WTC11 (cell line): ENCODE data around the gene TTN. TPM values are rescaled to one million over a fixed set of nuclear protein-coding genes. Genes with fewer than 3 reads are reported as not detected.

Experiments used
- ATAC-seq: fragments of 200-7000 bp; cut with Tn5 transposase; 2 replicates; pipeline ENCODE4 v1.10.0; 2021; ENCODE audit warnings: mild to moderate bottlenecking, moderate library complexity
- CTCF ChIA-PET: fragments of 300-600 bp; sonication (Branson Sonifier 250); formaldehyde crosslinking; loops from one replicate; lab custom pipeline; 2021; ENCODE audit warnings: antibody characterized with exemption; lab: Charles Lee
- POLR2A ChIA-PET: fragments of 350-600 bp; sonication (Branson Sonifier 250); formaldehyde crosslinking; loops from one replicate; lab custom pipeline; 2021; ENCODE audit warnings: antibody characterized with exemption; lab: Charles Lee
- DNase-seq: peaks from one replicate; pipeline ENCODE4 v3.0.0; 2021; ENCODE audit warnings: low spot score
- H3K27ac Mint-ChIP-seq: 2 replicates; pipeline ENCODE4 v1.8.0; 2021; ENCODE audit warnings: mixed read lengths
- H3K27me3 Mint-ChIP-seq: 2 replicates; pipeline ENCODE4 v1.8.0; 2021; ENCODE audit warnings: low read depth, mild to moderate bottlenecking, moderate library complexity, mixed read lengths
- H3K36me3 Mint-ChIP-seq: 2 replicates; pipeline ENCODE4 v1.8.0; 2021; ENCODE audit warnings: mixed read lengths
- H3K4me1 Mint-ChIP-seq: 2 replicates; pipeline ENCODE4 v1.8.0; 2022; ENCODE audit warnings: mixed read lengths
- H3K4me3 Mint-ChIP-seq: 2 replicates; pipeline ENCODE4 v1.8.0; 2021; ENCODE audit warnings: mild to moderate bottlenecking, moderate library complexity, mixed read lengths
- H3K9me3 Mint-ChIP-seq: 2 replicates; pipeline ENCODE4 v1.8.0; 2021; ENCODE audit warnings: mixed read lengths
- CREB1 ChIP-seq: sonication (generic); formaldehyde crosslinking; IDR thresholded peaks from 2 replicates; pipeline ENCODE4 v1.8.0; 2023; ENCODE audit warnings: mild to moderate bottlenecking, missing genetic modification reagents
- CREM ChIP-seq: sonication (generic); formaldehyde crosslinking; IDR thresholded peaks from 2 replicates; pipeline ENCODE4 v1.8.1; 2022; ENCODE audit warnings: mild to moderate bottlenecking, missing genetic modification reagents, moderate library complexity
- E2F1 ChIP-seq: sonication (generic); formaldehyde crosslinking; IDR thresholded peaks from 2 replicates; pipeline ENCODE4 v1.8.0; 2022; ENCODE audit warnings: mild to moderate bottlenecking, missing genetic modification reagents
- ELF4 ChIP-seq: sonication (generic); formaldehyde crosslinking; IDR thresholded peaks from 2 replicates; pipeline ENCODE4 v1.8.1; 2022; ENCODE audit warnings: low read depth, mild to moderate bottlenecking, moderate library complexity, missing genetic modification reagents
- EMX1 ChIP-seq: fragments of 250-450 bp; sonication (Bioruptor Pico); IDR thresholded peaks from 2 replicates; pipeline ENCODE4 v1.8.0; 2021; ENCODE audit warnings: mild to moderate bottlenecking
- ETV6 ChIP-seq: sonication (generic); formaldehyde crosslinking; IDR thresholded peaks from 2 replicates; pipeline ENCODE4 v1.8.1; 2022; ENCODE audit warnings: mild to moderate bottlenecking, missing genetic modification reagents
- GABPB1 ChIP-seq: sonication (generic); formaldehyde crosslinking; IDR thresholded peaks from 2 replicates; pipeline ENCODE4 v1.8.1; 2023; ENCODE audit warnings: mild to moderate bottlenecking, missing genetic modification reagents
- IRF2 ChIP-seq: sonication (generic); formaldehyde crosslinking; IDR thresholded peaks from 2 replicates; pipeline ENCODE4 v1.8.0; 2022; ENCODE audit warnings: low read depth, missing genetic modification reagents, borderline replicate concordance
- JAZF1 ChIP-seq: fragments of 250-450 bp; sonication (Bioruptor Pico); IDR thresholded peaks from 2 replicates; pipeline ENCODE4 v1.9.0; 2021; ENCODE audit warnings: moderate library complexity, mild to moderate bottlenecking, inconsistent platforms
- JUN ChIP-seq: sonication (generic); formaldehyde crosslinking; IDR thresholded peaks from 2 replicates; pipeline ENCODE4 v1.8.0; 2023; ENCODE audit warnings: mild to moderate bottlenecking, missing genetic modification reagents
- NFYB ChIP-seq: sonication (generic); formaldehyde crosslinking; conservative IDR thresholded peaks from 2 replicates; pipeline ENCODE4 v1.8.0; 2022; ENCODE audit warnings: low read depth, missing genetic modification reagents
- NR3C1 ChIP-seq: sonication (generic); formaldehyde crosslinking; conservative IDR thresholded peaks from 2 replicates; pipeline ENCODE4 v1.8.1; 2023; ENCODE audit warnings: low read depth, mild to moderate bottlenecking, missing genetic modification reagents
- PREB ChIP-seq: sonication (generic); formaldehyde crosslinking; IDR thresholded peaks from 2 replicates; pipeline ENCODE4 v1.8.1; 2022; ENCODE audit warnings: mild to moderate bottlenecking, missing genetic modification reagents, moderate library complexity, borderline replicate concordance
- PRRX2 ChIP-seq: fragments of 250-450 bp; sonication (Bioruptor Pico); IDR thresholded peaks from 2 replicates; pipeline ENCODE4 v1.8.0; 2021; ENCODE audit warnings: mild to moderate bottlenecking
- RORB ChIP-seq: fragments of 250-450 bp; sonication (Bioruptor Pico); IDR thresholded peaks from 2 replicates; pipeline ENCODE4 v1.9.0; 2021; ENCODE audit warnings: mild to moderate bottlenecking
- TCF7 ChIP-seq: sonication (generic); formaldehyde crosslinking; IDR thresholded peaks from 2 replicates; pipeline ENCODE4 v1.8.0; 2022; ENCODE audit warnings: mild to moderate bottlenecking, low read depth, missing genetic modification reagents, moderate library complexity
- ZNF121 ChIP-seq: sonication (generic); formaldehyde crosslinking; IDR thresholded peaks from 2 replicates; pipeline ENCODE4 v1.8.0; 2023; ENCODE audit warnings: missing genetic modification reagents
- ZNF263 ChIP-seq: sonication (generic); formaldehyde crosslinking; IDR thresholded peaks from 2 replicates; pipeline ENCODE4 v1.8.1; 2022; ENCODE audit warnings: low read depth, mild to moderate bottlenecking, moderate library complexity, missing genetic modification reagents
- total RNA-seq: library from RNA; stranded (reverse); gene quantifications from 3 replicates; pipeline ENCODE4 v1.2.3, GENCODE V29; 2021
- TF ChIP-seq, protein P1 (sequence below): sonication (generic); formaldehyde crosslinking; IDR thresholded peaks from 2 replicates; pipeline ENCODE4 v1.8.1; 2022; ENCODE audit warnings: low read depth, mild to moderate bottlenecking, moderate library complexity, missing genetic modification reagents, borderline replicate concordance
- TF ChIP-seq, protein P2 (sequence below): sonication (generic); formaldehyde crosslinking; IDR thresholded peaks from 2 replicates; pipeline ENCODE4 v1.8.1; 2023; ENCODE audit warnings: mild to moderate bottlenecking, missing genetic modification reagents, borderline replicate concordance
- TF ChIP-seq, protein P3 (sequence below): fragments of 250-450 bp; sonication (Bioruptor Pico); IDR thresholded peaks from 2 replicates; pipeline ENCODE4 v1.9.0; 2021; ENCODE audit warnings: moderate library complexity, mild to moderate bottlenecking, inconsistent platforms, borderline replicate concordance
- TF ChIP-seq, protein P4 (sequence below): sonication (generic); formaldehyde crosslinking; conservative IDR thresholded peaks from 2 replicates; pipeline ENCODE4 v1.8.1; 2022; ENCODE audit warnings: mild to moderate bottlenecking, missing genetic modification reagents

TTN gene
- total RNA-seq, 1 experiment from 2014 or later = 4.7 TPM

DNA sequence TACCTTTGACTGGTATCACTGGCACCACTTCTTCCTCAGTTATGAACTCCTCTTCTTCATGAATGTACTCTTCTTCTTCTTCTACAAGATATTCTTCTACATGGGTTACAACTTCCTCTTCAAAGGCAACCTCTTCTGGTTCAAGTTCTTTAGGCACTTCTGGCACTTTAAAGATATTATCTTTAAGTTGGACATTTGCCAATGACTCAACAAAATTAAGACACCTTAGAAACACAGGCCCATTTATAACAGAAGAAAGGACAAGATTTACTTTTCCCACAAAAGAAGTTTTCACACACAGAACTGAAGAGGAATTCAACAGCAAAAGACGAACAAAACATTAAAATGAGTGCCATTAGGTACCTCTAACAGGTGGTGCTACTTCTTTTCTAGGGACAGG lies 127.3 kb downstream of the TTN start (continued):
- TF ChIP-seq PREB = no peak
- TF ChIP-seq E2F1 (CRISPR knock-in tag) = no peak
- TF ChIP-seq, protein P1, sequence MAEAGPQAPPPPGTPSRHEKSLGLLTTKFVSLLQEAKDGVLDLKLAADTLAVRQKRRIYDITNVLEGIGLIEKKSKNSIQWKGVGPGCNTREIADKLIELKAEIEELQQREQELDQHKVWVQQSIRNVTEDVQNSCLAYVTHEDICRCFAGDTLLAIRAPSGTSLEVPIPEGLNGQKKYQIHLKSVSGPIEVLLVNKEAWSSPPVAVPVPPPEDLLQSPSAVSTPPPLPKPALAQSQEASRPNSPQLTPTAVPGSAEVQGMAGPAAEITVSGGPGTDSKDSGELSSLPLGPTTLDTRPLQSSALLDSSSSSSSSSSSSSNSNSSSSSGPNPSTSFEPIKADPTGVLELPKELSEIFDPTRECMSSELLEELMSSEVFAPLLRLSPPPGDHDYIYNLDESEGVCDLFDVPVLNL (CRISPR knock-in tag) = no peak
- TF ChIP-seq, protein P2, sequence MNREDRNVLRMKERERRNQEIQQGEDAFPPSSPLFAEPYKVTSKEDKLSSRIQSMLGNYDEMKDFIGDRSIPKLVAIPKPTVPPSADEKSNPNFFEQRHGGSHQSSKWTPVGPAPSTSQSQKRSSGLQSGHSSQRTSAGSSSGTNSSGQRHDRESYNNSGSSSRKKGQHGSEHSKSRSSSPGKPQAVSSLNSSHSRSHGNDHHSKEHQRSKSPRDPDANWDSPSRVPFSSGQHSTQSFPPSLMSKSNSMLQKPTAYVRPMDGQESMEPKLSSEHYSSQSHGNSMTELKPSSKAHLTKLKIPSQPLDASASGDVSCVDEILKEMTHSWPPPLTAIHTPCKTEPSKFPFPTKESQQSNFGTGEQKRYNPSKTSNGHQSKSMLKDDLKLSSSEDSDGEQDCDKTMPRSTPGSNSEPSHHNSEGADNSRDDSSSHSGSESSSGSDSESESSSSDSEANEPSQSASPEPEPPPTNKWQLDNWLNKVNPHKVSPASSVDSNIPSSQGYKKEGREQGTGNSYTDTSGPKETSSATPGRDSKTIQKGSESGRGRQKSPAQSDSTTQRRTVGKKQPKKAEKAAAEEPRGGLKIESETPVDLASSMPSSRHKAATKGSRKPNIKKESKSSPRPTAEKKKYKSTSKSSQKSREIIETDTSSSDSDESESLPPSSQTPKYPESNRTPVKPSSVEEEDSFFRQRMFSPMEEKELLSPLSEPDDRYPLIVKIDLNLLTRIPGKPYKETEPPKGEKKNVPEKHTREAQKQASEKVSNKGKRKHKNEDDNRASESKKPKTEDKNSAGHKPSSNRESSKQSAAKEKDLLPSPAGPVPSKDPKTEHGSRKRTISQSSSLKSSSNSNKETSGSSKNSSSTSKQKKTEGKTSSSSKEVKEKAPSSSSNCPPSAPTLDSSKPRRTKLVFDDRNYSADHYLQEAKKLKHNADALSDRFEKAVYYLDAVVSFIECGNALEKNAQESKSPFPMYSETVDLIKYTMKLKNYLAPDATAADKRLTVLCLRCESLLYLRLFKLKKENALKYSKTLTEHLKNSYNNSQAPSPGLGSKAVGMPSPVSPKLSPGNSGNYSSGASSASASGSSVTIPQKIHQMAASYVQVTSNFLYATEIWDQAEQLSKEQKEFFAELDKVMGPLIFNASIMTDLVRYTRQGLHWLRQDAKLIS (CRISPR knock-in tag) = no peak

GRCh38 chr2:178677599-178677998 lies 129.6 kb downstream of the TTN start:
- Mint-ChIP-seq H3K9me3 (no peaks in the 10 kb centered on the region), H3K4me1 (no peaks in the 10 kb centered on the region), H3K27ac (no peak overlapping the region), H3K36me3 (no peaks in the 10 kb centered on the region), H3K4me3 (no peak overlapping the region), H3K27me3 (no peaks in the 10 kb centered on the region)
- CTCF ChIA-PET = no interaction called here
- TF ChIP-seq NFYB (CRISPR knock-in tag) = no peak
- ATAC-seq (no peak), DNase-seq (no peak)
- POLR2A ChIA-PET = no interaction called here

DNA sequence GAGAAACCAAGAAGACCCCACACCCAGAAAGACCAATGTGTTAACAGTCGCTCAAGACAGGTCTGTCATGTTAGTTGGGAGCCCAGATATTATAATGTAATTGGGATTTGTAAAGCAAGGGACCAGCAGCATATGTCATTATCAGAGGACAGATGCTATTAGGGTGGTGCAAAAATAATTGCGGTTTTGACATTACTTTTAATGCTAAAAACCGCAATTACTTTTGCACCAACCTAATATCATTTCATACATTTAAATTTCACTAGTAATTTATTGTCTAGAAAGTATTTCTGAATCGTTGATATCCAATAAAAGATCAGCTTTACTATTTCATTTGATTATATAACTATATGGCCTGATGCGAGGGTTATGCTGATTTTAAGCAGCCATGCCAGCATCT lies 131.2 kb downstream of the TTN start:
- no peaks in the 10 kb centered on the region for H3K9me3 Mint-ChIP-seq
- no peaks in the 10 kb centered on the region for H3K4me1 Mint-ChIP-seq
- ChIA-PET POLR2A (no interaction called here), CTCF (no interaction called here)
- H3K27me3 Mint-ChIP-seq = no peaks in the 10 kb centered on the region
- H3K36me3 Mint-ChIP-seq = no peaks in the 10 kb centered on the region
- DNase-seq (no peak), ATAC-seq (no peak)
- no peak overlapping the region for H3K4me3 Mint-ChIP-seq
- H3K27ac Mint-ChIP-seq = no peak overlapping the region
- TF ChIP-seq GABPB1 (CRISPR knock-in tag) (no peak), JAZF1 (CRISPR knock-in tag) (no peak), CREB1 (CRISPR knock-in tag) (no peak), ZNF263 (CRISPR knock-in tag) (no peak), CREM (CRISPR knock-in tag) (no peak), ELF4 (CRISPR knock-in tag) (no peak), IRF2 (no peak), EMX1 (CRISPR knock-in tag) (no peak), ETV6 (no peak), ZNF121 (CRISPR knock-in tag) (no peak), PREB (no peak), JUN (CRISPR knock-in tag) (no peak), RORB (CRISPR knock-in tag) (no peak), NR3C1 (no peak), PRRX2 (CRISPR knock-in tag) (no peak), TCF7 (CRISPR knock-in tag) (no peak)
- TF ChIP-seq, protein P3, sequence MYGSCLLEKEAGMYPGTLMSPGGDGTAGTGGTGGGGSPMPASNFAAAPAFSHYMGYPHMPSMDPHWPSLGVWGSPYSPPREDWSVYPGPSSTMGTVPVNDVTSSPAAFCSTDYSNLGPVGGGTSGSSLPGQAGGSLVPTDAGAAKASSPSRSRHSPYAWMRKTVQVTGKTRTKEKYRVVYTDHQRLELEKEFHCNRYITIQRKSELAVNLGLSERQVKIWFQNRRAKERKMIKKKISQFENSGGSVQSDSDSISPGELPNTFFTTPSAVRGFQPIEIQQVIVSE (CRISPR knock-in tag) = no peak
- TF ChIP-seq, protein P4, sequence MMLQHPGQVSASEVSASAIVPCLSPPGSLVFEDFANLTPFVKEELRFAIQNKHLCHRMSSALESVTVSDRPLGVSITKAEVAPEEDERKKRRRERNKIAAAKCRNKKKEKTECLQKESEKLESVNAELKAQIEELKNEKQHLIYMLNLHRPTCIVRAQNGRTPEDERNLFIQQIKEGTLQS = no peak
